Right lobe of liver (tissue), 6 donors: ENCODE results near the gene BMPER. TPM values are rescaled to one million over a fixed set of nuclear protein-coding genes. Genes with fewer than 3 reads are reported as not detected.
A peak's percentile ranks its signal among the peaks of the same experiment; 100 is the strongest.

Experiments used
- ATAC-seq, 4 donors: fragments of 200-7000 bp; cut with Tn5 transposase; one replicate each; pipeline ENCODE4 v1.9.1; 2020; ENCODE audit warnings: mild to moderate bottlenecking in 4 of 4, moderate library complexity in 4 of 4
- DNase-seq, 3 donors: peaks; one replicate each; pipeline ENCODE4 v3.0.0-alpha.2; 2020
- H3K27ac ChIP-seq, 3 donors: fragments of 200-600 bp; one replicate each; pipeline ENCODE4 v1.8.0; 2022
- H3K27me3 ChIP-seq, 2 donors: fragments of 200-600 bp; one replicate each; pipeline ENCODE4 v1.8.0; 2022
- H3K36me3 ChIP-seq, 4 donors: fragments of 200-600 bp; sonication (generic) in 1 of 4; one replicate each; pipeline versions ENCODE4 v1.5.1 to v1.8.0; 2017 to 2022; ENCODE audit warnings: control low read depth in 1 of 4
- H3K4me1 ChIP-seq, 4 donors: fragments of 200-600 bp; sonication (generic) in 1 of 4; one replicate each; pipeline versions ENCODE4 v1.5.1 to v1.8.0; 2017 to 2022; ENCODE audit warnings: control low read depth in 1 of 4
- H3K4me3 ChIP-seq, 3 donors: fragments of 200-600 bp; one replicate each; pipeline ENCODE4 v1.8.0; 2022
- H3K9me3 ChIP-seq, 4 donors: fragments of 200-600 bp; sonication (generic) in 1 of 4; one replicate each; pipeline versions ENCODE4 v1.5.1 to v1.8.0; 2017 to 2022; ENCODE audit warnings: control low read depth in 1 of 4
- POLR2A ChIP-seq: fragments of 450-650 bp; IDR thresholded peaks from one replicate; pipeline ENCODE4 v1.6.1; 2017; ENCODE audit warnings: antibody characterized with exemption, mild to moderate bottlenecking
- WGBS: methylation state at CpG from one replicate; pipeline ENCODE4 v1.1.6; 2018; ENCODE audit warnings: low coverage, low lambda C conversion rate; ENCODE audit not compliant: insufficient coverage; ENCODE audit errors: missing lambda C conversion rate; 5-methylcytosine and 5-hydroxymethylcytosine counted together
- intact Hi-C, 2 donors: fragments of 100-400 bp; cut with DNase I; formaldehyde crosslinking; loops; one replicate each; pipeline versions ENCODE4 v1.11.2 to v1.14.1; 2022
- total RNA-seq, 6 experiments: library from RNA; depleted of rRNA in 2 of 6; stranded (reverse); fragments of >200 nt in 2 of 6; fragmentation: NEBNext Ultra II Directional in 3 of 6; extraction: Animal tissue kit (Norgen Biotek cat#: 25700) in 3 of 6; gene quantifications; one replicate each; pipeline versions ENCODE4 v1.1.0 to v1.2.4, GENCODE V29; 2016 to 2023
- TF ChIP-seq, protein P1 (sequence below), 4 donors: fragments of 200-600 bp in 3 of 4; fragments of 450-650 bp in 1 of 4; IDR thresholded peaks; one replicate each; pipeline versions ENCODE4 v1.5.1 to v1.8.0; 2016 to 2022; ENCODE audit warnings: antibody characterized with exemption in 4 of 4, mild to moderate bottlenecking in 2 of 4
- donor health status: DM: no; HTN: yes; CAD: no.
- donor health status: DM: no; HTN: no; CAD: no.
- donor health status: DM: no; HTN: no; CAD: no.
- donor health status: DM: no; HTN: yes; CAD: no.
- donor health status: DM: no; HTN: yes; CAD: no.

Gene BMPER
- total RNA-seq, 6 experiments from 2014 or later: 5.8 to 17.1 (median 10.4) TPM

DNA sequence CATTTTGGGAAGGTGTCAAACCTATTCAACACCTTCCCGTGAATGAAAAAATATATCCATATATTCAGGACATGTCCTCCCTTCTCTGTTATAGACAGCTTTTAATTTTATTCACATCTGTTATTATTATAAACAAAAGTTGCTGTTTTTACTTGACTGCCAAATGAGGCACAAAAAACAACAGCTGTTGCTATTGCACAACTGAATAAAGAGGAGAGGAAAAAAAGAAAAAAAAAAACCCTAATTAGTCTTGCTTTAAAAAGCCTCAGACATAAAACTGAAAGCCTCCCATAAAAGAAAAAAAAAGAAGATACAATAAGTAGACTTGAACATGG lies 153.4 kb downstream of the BMPER start:
- Histone ChIP-seq H3K27me3 (no peaks in the 10 kb centered on the region), H3K4me3 (no peak overlapping the region), H3K27ac (no peak overlapping the region), H3K4me1 (no peaks in the 10 kb centered on the region), H3K9me3 (no peaks in the 10 kb centered on the region), H3K36me3 (no peaks in the 10 kb centered on the region)
- WGBS: 59% methylated on average over 1 of the region's 1 CpG
- intact Hi-C loops: no loop called here
- ATAC-seq (no peak), DNase-seq (no peak)
- TF ChIP-seq, protein P1, sequence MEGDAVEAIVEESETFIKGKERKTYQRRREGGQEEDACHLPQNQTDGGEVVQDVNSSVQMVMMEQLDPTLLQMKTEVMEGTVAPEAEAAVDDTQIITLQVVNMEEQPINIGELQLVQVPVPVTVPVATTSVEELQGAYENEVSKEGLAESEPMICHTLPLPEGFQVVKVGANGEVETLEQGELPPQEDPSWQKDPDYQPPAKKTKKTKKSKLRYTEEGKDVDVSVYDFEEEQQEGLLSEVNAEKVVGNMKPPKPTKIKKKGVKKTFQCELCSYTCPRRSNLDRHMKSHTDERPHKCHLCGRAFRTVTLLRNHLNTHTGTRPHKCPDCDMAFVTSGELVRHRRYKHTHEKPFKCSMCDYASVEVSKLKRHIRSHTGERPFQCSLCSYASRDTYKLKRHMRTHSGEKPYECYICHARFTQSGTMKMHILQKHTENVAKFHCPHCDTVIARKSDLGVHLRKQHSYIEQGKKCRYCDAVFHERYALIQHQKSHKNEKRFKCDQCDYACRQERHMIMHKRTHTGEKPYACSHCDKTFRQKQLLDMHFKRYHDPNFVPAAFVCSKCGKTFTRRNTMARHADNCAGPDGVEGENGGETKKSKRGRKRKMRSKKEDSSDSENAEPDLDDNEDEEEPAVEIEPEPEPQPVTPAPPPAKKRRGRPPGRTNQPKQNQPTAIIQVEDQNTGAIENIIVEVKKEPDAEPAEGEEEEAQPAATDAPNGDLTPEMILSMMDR (IDR thresholded peaks at IDR 0.05): no peak
- no peak for TF ChIP-seq POLR2A

DNA sequence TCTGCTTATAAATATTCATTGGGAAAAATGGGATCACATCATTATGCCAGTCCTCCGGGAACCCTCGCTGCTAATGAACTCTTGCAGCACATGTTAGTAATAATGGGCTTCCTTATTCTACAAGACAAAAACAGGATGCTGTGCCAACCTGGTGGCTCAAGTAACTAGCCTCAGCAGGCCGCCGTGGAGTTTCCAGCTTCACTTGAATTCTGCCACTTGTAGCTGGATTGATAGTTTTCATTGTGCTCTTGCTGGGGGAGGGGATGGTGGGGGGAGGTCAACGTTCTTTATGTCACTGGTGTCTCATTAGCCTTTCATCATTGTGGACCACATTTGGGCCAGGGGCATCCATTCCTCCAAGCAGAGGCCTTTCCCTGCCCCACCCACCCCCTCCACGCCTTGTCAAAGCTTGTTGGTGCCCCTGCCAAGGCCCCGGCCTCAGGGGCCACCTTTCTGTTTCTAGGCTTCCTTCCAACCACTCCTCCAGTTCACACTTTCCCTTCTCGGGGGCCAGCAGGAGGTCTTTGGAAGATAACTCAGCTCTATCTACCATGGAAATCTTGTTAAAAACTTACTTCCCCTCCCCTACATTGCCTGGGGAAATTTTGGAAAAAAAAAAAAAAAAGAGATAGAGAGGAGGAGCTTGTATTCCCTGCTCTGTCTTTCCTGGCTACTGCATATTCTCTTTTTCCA lies 153.9 kb downstream of the BMPER start:
- TF ChIP-seq, protein P1 (IDR thresholded peaks at IDR 0.05): no peak
- TF ChIP-seq POLR2A: no peak
- Histone ChIP-seq H3K27ac (no peak overlapping the region), H3K27me3 (no peaks in the 10 kb centered on the region), H3K4me1 (no peaks in the 10 kb centered on the region), H3K9me3 (no peaks in the 10 kb centered on the region), H3K4me3 (no peak overlapping the region), H3K36me3 (no peaks in the 10 kb centered on the region)
- WGBS: 53% methylated on average over 7 of the region's 8 CpGs
- DNase-seq: no peak
- intact Hi-C loops: no loop called here
- ATAC-seq: no peak

DNA sequence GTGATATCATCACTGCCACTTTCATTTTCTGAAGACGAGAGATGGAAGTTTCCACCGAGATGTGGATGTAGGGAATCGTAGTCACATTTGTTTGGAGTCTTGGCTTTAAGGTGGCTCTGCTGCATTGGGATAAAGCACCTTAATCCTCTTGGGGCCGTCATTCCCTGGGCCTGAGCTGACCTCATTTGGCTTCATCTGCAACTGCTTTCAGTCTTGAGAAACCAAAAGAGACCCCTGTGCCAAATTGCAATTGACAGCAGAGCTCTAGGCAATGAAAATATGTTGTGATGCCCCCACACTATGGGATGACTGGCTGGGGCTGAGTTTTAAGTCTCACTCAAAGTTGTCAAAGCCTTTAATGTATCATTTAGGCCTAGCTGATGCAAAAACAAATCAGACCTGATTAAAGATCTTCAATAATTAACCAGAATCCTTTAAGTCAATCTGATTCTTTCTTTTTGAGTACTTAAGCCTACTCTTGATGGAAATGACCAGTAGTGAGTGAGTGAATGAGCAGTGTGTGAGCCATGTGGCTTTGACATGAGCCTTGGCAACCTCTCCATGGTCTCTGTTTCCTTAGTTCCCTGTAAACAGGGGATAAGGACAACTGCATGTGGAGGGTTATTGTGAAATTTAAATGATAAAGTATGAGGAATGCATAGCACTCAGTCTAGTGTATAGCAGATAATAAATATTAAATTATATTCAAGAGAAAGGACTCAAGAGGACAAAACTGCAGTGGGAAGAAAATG lies 155.0 kb downstream of the BMPER start:
- DNase-seq (no peak), ATAC-seq (no peak)
- no peaks in the 10 kb centered on the region for H3K9me3 ChIP-seq
- no peak overlapping the region for H3K27ac ChIP-seq
- TF ChIP-seq POLR2A: no peak
- TF ChIP-seq, protein P1 (IDR thresholded peaks at IDR 0.05): no peak
- H3K4me3 ChIP-seq: no peak overlapping the region
- H3K4me1 ChIP-seq: no peaks in the 10 kb centered on the region
- H3K36me3 ChIP-seq: no peaks in the 10 kb centered on the region
- H3K27me3 ChIP-seq: no peaks in the 10 kb centered on the region
- WGBS: 40% methylated on average over 4 of the region's 4 CpGs
- intact Hi-C loops: no loop called here

DNA sequence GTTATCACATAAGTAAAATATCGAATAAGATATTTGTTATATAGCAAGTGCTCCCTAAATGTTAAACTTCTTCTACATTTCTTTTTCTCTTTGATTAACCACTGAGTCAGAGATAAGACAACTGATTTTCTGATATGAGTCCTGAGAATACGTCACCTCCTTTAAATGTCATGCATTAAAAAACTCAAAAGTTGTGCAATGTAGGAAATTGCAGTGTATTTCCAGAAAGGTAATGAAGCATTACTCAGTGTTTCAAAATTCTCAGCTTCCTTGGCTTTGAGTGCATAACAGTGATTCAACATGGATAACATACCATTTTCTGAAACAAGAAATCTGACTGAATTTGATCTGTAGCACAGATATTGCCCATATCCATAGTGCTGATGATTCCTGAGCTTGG lies 155.8 kb downstream of the BMPER start:
- DNase-seq (no peak), ATAC-seq (peak in 1 of 4 donors; percentile 4)
- Histone ChIP-seq H3K27ac (no peak overlapping the region), H3K9me3 (no peaks in the 10 kb centered on the region), H3K4me1 (no peaks in the 10 kb centered on the region), H3K4me3 (no peak overlapping the region), H3K27me3 (no peaks in the 10 kb centered on the region), H3K36me3 (no peaks in the 10 kb centered on the region)
- 82% methylated on average over 2 of the region's 2 CpGs for WGBS
- intact Hi-C loops: no loop called here
- TF ChIP-seq, protein P1 (IDR thresholded peaks at IDR 0.05): no peak
- TF ChIP-seq POLR2A: no peak
